Measurements from ENCODE around the gene ANO4. TPM values are rescaled to one million over a fixed set of nuclear protein-coding genes. Genes with fewer than 3 reads are reported as not detected.

Gene ANO4
- total and polyA plus RNA-seq, 2 of the 8 experiments (the other 6 are each of a cell fraction or from before 2014, with no cell fraction given) = 1.1 to 3.4 TPM

DNA sequence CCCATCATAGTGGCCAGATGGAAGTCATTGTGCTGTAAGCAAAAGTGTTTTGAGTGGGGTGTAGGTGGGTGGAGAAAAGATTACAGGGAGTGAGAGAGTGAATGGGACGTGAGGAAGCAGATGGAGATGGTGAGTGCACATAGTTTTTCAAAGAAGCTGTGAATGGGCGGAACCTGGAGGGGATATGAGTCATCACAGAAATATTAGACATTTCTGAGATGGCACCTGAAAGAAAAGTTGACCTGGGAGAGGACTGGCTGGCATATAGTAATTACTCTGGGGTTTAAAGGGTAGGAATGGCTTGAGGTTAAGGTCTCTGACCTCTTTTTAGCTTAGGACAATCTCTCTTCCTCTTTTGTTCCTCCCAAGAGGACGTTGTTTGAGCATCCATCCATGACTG is 50.5 kb downstream of the ANO4 start:
- DNase-seq (ENCODE audit: low read depth in 1 of 2, low spot score in 2 of 2) (no peak), FAIRE-seq (no peak)
- Histone ChIP-seq H4K91ac (replicated peaks; ENCODE audit: insufficient read length, low read length) (no peak overlapping the region), H2BK5ac (ENCODE audit: low read depth, low read length) (no peak overlapping the region), H4K8ac (ENCODE audit: extremely low read depth, insufficient read depth, low read length) (no peak overlapping the region), H2BK20ac (ENCODE audit: low read length) (no peak overlapping the region), H3K14ac (ENCODE audit: insufficient read length) (no peak overlapping the region), H3K4ac (replicated peaks; ENCODE audit: insufficient read length, low read depth, low read length) (no peak overlapping the region), H3K56ac (replicated peaks; ENCODE audit: insufficient read length, low read depth, low read length) (no peak overlapping the region), H3K79me1 (ENCODE audit: low read depth, low read length) (no peaks in the 10 kb centered on the region), H2AFZ (ENCODE audit: low read length) (no peak overlapping the region), H4K5ac (ENCODE audit: insufficient read length, low read depth, low read length) (no peak overlapping the region), H2BK15ac (ENCODE audit: low read length) (no peak overlapping the region), H3K23ac (ENCODE audit: insufficient read length) (no peak overlapping the region), H3K36me3 (ENCODE audit: control insufficient read depth in 2 of 4, insufficient read depth in 4 of 4, low read length in 3 of 4) (no peaks in the 10 kb centered on the region), H3K27ac (ENCODE audit: low read depth, low read length) (no peak overlapping the region), H3K4me1 (replicated peaks in 1 of 4; ENCODE audit: control insufficient read depth in 3 of 4, insufficient read depth in 4 of 4, low read length in 3 of 4) (no peaks in the 10 kb centered on the region), H3K23me2 (ENCODE audit: low read depth, low read length) (no peaks in the 10 kb centered on the region), H3K9me3 (ENCODE audit: insufficient read depth in 2 of 2, low read depth in 1 of 2, low read length in 1 of 2) (no peaks in the 10 kb centered on the region), H2AK5ac (ENCODE audit: low read depth, low read length) (no peak overlapping the region), H3K27me3 (replicated peaks in 1 of 4; ENCODE audit: control insufficient read depth in 3 of 4, extremely low read depth in 1 of 4, insufficient read depth in 3 of 4, low read length in 3 of 4) (no peaks in the 10 kb centered on the region), H2BK120ac (replicated peaks; ENCODE audit: low read depth, low read length) (no peak overlapping the region), H3K18ac (ENCODE audit: extremely low read depth, low read length) (no peak overlapping the region), H3K9ac (replicated peaks in 1 of 4; ENCODE audit: extremely low read depth in 1 of 4, low read depth in 3 of 4, low read length in 3 of 4) (no peak overlapping the region), H3K4me2 (ENCODE audit: insufficient read depth in 1 of 2, low read depth in 2 of 2, low read length in 2 of 2) (no peak overlapping the region), H3K4me3 (ENCODE audit: extremely low read depth in 1 of 4, insufficient read depth in 2 of 4, low read depth in 3 of 4, low read length in 4 of 4) (no peak overlapping the region), H4K20me1 (replicated peaks in 1 of 2; ENCODE audit: control insufficient read depth in 1 of 2, insufficient read depth in 2 of 2, low read length in 2 of 2) (no peaks in the 10 kb centered on the region), H3K79me2 (ENCODE audit: control insufficient read depth in 1 of 2, insufficient read depth in 2 of 2, low read length in 2 of 2) (no peaks in the 10 kb centered on the region), H2BK12ac (ENCODE audit: low read depth, low read length) (no peak overlapping the region)
- ChIA-PET CTCF (ENCODE audit: partially characterized antibody) (interaction anchor here (0.9 to 1.3 kb wide), 4 partner anchors 15 to 80 kb away, joined by 3 to 5 read pairs (median 4); no protein-coding TSS in a partner anchor), POLR2A (ENCODE audit: partially characterized antibody) (no interaction called here)
- TF ChIP-seq JUN (IDR thresholded peaks at IDR 0.05; ENCODE audit: low read depth, low read length) (no peak), MAFK (IDR thresholded peaks at IDR 0.05; ENCODE audit: low read depth, low read length) (no peak), GTF2F1 (IDR thresholded peaks at IDR 0.05; ENCODE audit: borderline replicate concordance, low read depth, low read length) (no peak), KDM1A (IDR thresholded peaks at IDR 0.05; ENCODE audit: borderline replicate concordance, low read length) (no peak), CBX8 (IDR thresholded peaks at IDR 0.05; ENCODE audit: borderline replicate concordance, low read depth, low read length) (no peak), HDAC6 (IDR thresholded peaks at IDR 0.05; ENCODE audit: low read depth, low read length) (no peak), EP300 (IDR thresholded peaks at IDR 0.05; ENCODE audit: borderline replicate concordance in 1 of 2, low read depth in 2 of 2, low read length in 2 of 2) (no peak), ASH2L (IDR thresholded peaks at IDR 0.05; ENCODE audit: low read length) (no peak), RAD21 (IDR thresholded peaks at IDR 0.05 in 1 of 2, conservative IDR thresholded peaks at IDR 0.05 in 1 of 2; ENCODE audit: low read depth in 2 of 2, low read length in 2 of 2) (no peak), JUND (IDR thresholded peaks at IDR 0.05; ENCODE audit: low read length) (no peak)
- TF ChIP-seq, protein P1, sequence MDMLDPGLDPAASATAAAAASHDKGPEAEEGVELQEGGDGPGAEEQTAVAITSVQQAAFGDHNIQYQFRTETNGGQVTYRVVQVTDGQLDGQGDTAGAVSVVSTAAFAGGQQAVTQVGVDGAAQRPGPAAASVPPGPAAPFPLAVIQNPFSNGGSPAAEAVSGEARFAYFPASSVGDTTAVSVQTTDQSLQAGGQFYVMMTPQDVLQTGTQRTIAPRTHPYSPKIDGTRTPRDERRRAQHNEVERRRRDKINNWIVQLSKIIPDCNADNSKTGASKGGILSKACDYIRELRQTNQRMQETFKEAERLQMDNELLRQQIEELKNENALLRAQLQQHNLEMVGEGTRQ (IDR thresholded peaks at IDR 0.05; ENCODE audit: low read length) = no peak
- WGBS, 2 experiments (ENCODE audit: extremely low coverage in 1 of 2, insufficient coverage in 1 of 2, insufficient read length in 1 of 2, insufficient replicate concordance in 2 of 2, low coverage in 1 of 2, low lambda C conversion rate in 2 of 2, missing lambda C conversion rate in 1 of 2) = 77 to 100% methylated on average over 1 to 3 of the region's 3 CpGs
